Aorta (tissue), 5 donors: ENCODE data around the gene NR1I3. TPM values are rescaled to one million over a fixed set of nuclear protein-coding genes. Genes with fewer than 3 reads are reported as not detected.
A peak's percentile ranks its signal among the peaks of the same experiment; 100 is the strongest.

Experiments
- ATAC-seq: fragments of 200-7000 bp; cut with Tn5 transposase; one replicate; pipeline ENCODE4 v1.9.1; 2022; ENCODE audit warnings: moderate library complexity; ENCODE audit not compliant: low FRiP score
- DNase-seq, 2 donors: peaks; one replicate each; pipeline ENCODE4 v3.0.0-alpha.2; 2020
- H3K27ac ChIP-seq, 2 donors: one replicate each; pipeline ENCODE4 v1.5.1; 2013; ENCODE audit warnings: low read length in 2 of 2, mild to moderate bottlenecking in 2 of 2, moderate library complexity in 2 of 2, control low read depth in 1 of 2, inconsistent platforms in 1 of 2, low read depth in 1 of 2
- H3K27me3 ChIP-seq, 2 donors: one replicate each; pipeline ENCODE4 v1.6.1; 2013; ENCODE audit warnings: control low read depth in 1 of 2, low read length in 1 of 2, mild to moderate bottlenecking in 1 of 2, moderate library complexity in 1 of 2; ENCODE audit not compliant: insufficient read depth in 2 of 2, control insufficient read depth in 1 of 2
- H3K36me3 ChIP-seq, 2 donors: one replicate each; pipeline ENCODE4 v1.6.1; 2013; ENCODE audit warnings: control low read depth in 1 of 2, low read length in 1 of 2, mild to moderate bottlenecking in 1 of 2; ENCODE audit not compliant: insufficient read depth in 2 of 2, control insufficient read depth in 1 of 2
- H3K4me1 ChIP-seq, 2 donors: one replicate each; pipeline ENCODE4 v1.6.1; 2013; ENCODE audit warnings: low read length in 2 of 2, control low read depth in 1 of 2, mild to moderate bottlenecking in 1 of 2, moderate library complexity in 1 of 2; ENCODE audit not compliant: insufficient read depth in 2 of 2, control insufficient read depth in 1 of 2
- H3K4me3 ChIP-seq, 2 donors: one replicate each; pipeline ENCODE4 v1.5.1; 2013; ENCODE audit warnings: low read length in 2 of 2, control low read depth in 1 of 2, mild to moderate bottlenecking in 1 of 2
- H3K9me3 ChIP-seq: one replicate; pipeline ENCODE4 v1.6.1; 2013; ENCODE audit warnings: mild to moderate bottlenecking, low read length; ENCODE audit not compliant: control insufficient read depth
- WGBS, 2 donors: extraction: QIAGEN DNeasy Blood & Tissue Kit; methylation state at CpG; one replicate each; pipeline ENCODE4 v1.1.7; 2013; 5-methylcytosine and 5-hydroxymethylcytosine counted together
- intact Hi-C, 2 donors: fragments of 100-400 bp; cut with DNase I; formaldehyde crosslinking; loops; one replicate each; pipeline versions ENCODE4 v1.14.2 to v1.15.0; 2022
- polyA plus RNA-seq, 2 donors: library from polyadenylated mRNA; stranded (reverse); fragments of 200-250 nt; gene quantifications; one replicate each; pipeline ENCODE4 v1.2.3, GENCODE V29; 2013
- total RNA-seq, 2 donors: library from RNA; stranded (reverse); fragmentation: NEBNext Ultra II Directional; extraction: Animal tissue kit (Norgen Biotek cat#: 25700); gene quantifications; one replicate each; pipeline ENCODE4 v1.2.1, GENCODE V29; 2021
- donor health status: healthy with polysubstance abuse.
- donor health status: Bipolar disorder and iron deficiency.
- donor health status: DM: no; HTN: no; CAD: no.
- donor health status: DM: no; HTN: no; CAD: no.
- donor health status: DM: yes; HTN: yes; CAD: no.

NR1I3 gene
- total and polyA plus RNA-seq, 4 donors: not detected

GRCh38 chr1:161233102-161233501 is 4.9 kb downstream of the NR1I3 start:
- peaks cover 0 to 2% of the 10 kb centered on the region in 2 donors for H3K36me3 ChIP-seq
- H3K4me1 ChIP-seq: no peaks in the 10 kb centered on the region
- DNase-seq (no peak), ATAC-seq (no peak)
- no peak overlapping the region for H3K27ac ChIP-seq
- H3K9me3 ChIP-seq: no peaks in the 10 kb centered on the region
- no peaks in the 10 kb centered on the region for H3K27me3 ChIP-seq
- H3K4me3 ChIP-seq: no peak overlapping the region
- intact Hi-C loops: no loop called here
- WGBS, 2 donors: 79% methylated on average over 9 of the region's 9 CpGs

GRCh38 chr1:161230762-161231161 is 7.2 kb downstream of the NR1I3 start:
- Histone ChIP-seq H3K9me3 (no peaks in the 10 kb centered on the region), H3K4me1 (no peaks in the 10 kb centered on the region), H3K27me3 (no peaks in the 10 kb centered on the region), H3K27ac (no peak overlapping the region), H3K36me3 (peaks cover 0 to 2% of the 10 kb centered on the region in 2 donors), H3K4me3 (no peak overlapping the region)
- intact Hi-C loops: no loop called here
- DNase-seq (no peak), ATAC-seq (no peak)
- 93 to 97% methylated on average over 7 of the region's 7 CpGs for WGBS, 2 donors

GRCh38 chr1:161229896-161230295 is 8.1 kb downstream of the NR1I3 start:
- intact Hi-C loops: loop anchor here (5.0 kb wide), 2 partner anchors 82 to 137 kb away; partner anchors contain the start of genes CFAP126 (in 2 of the 2) and SDHC (in 1 of the 2)
- DNase-seq: no peak
- WGBS, 2 donors: 54 to 56% methylated on average over 3 of the region's 3 CpGs

GRCh38 chr1:161228032-161228431 is 10.0 kb downstream of the NR1I3 start:
- no peaks in the 10 kb centered on the region for H3K27me3 ChIP-seq
- no peaks in the 10 kb centered on the region for H3K4me1 ChIP-seq
- ATAC-seq (no peak), DNase-seq (peak in 1 of 2 donors; percentile 49)
- H3K36me3 ChIP-seq: peaks cover 0 to 2% of the 10 kb centered on the region in 2 donors
- H3K4me3 ChIP-seq: no peak overlapping the region
- WGBS, 2 donors: 94 to 98% methylated on average over 7 of the region's 7 CpGs
- intact Hi-C loops: loop anchor here (5.0 kb wide), 2 partner anchors 84 to 139 kb away; partner anchors contain the start of genes CFAP126 (in 2 of the 2) and SDHC (in 1 of the 2)
- H3K27ac ChIP-seq: no peak overlapping the region
- H3K9me3 ChIP-seq: no peaks in the 10 kb centered on the region

More at GRCh38 chr1:161229896-161230295, 8.1 kb downstream of the NR1I3 start:
- no peak for ATAC-seq
- Histone ChIP-seq H3K27ac (no peak overlapping the region), H3K4me1 (no peaks in the 10 kb centered on the region), H3K9me3 (no peaks in the 10 kb centered on the region), H3K36me3 (peaks cover 0 to 2% of the 10 kb centered on the region in 2 donors), H3K27me3 (no peaks in the 10 kb centered on the region), H3K4me3 (no peak overlapping the region)

- intact Hi-C loops: loop anchor here (2.0 to 5.0 kb wide), 4 partner anchors 85 to 155 kb away; partner anchors contain the start of genes CFAP126 (in 2 of the 2) and SDHC (in 2 of the 2)
- peak; percentile 89 to 95 for DNase-seq
- WGBS, 2 donors: 50 to 53% methylated on average over 11 of the region's 11 CpGs
Observed at GRCh38 chr1:161227196-161227871, 10.7 kb downstream of the NR1I3 start.

GRCh38 chr1:161226759-161227158 is 11.2 kb downstream of the NR1I3 start:
- Histone ChIP-seq H3K4me3 (peak overlapping the region in 1 of 2 donors; percentile 47), H3K27ac (no peak overlapping the region), H3K36me3 (peaks cover 0 to 2% of the 10 kb centered on the region in 2 donors), H3K4me1 (no peaks in the 10 kb centered on the region), H3K27me3 (no peaks in the 10 kb centered on the region), H3K9me3 (no peaks in the 10 kb centered on the region)
- intact Hi-C loops: loop anchor here (2.0 to 5.0 kb wide), 4 partner anchors 86 to 156 kb away; partner anchors contain the start of genes CFAP126 (in 2 of the 2) and SDHC (in 2 of the 2)
- ATAC-seq: no peak
- WGBS, 2 donors: 57 to 63% methylated on average over 3 of the region's 3 CpGs
- DNase-seq: peak in 1 of 2 donors; percentile 19

More at GRCh38 chr1:161227196-161227871, 10.7 kb downstream of the NR1I3 start:
- Histone ChIP-seq H3K4me3 (no peak overlapping the region), H3K36me3 (peaks cover 0 to 2% of the 10 kb centered on the region in 2 donors), H3K9me3 (no peaks in the 10 kb centered on the region), H3K4me1 (no peaks in the 10 kb centered on the region), H3K27me3 (no peaks in the 10 kb centered on the region), H3K27ac (no peak overlapping the region)
- peak; percentile 77 for ATAC-seq

GRCh38 chr1:161226320-161226711 is 11.7 kb downstream of the NR1I3 start:
- H3K4me1 ChIP-seq: no peaks in the 10 kb centered on the region
- intact Hi-C loops: loop anchor here (2.0 to 5.0 kb wide), 4 partner anchors 86 to 156 kb away; partner anchors contain the start of genes CFAP126 (in 2 of the 2) and SDHC (in 2 of the 2)
- no peak overlapping the region for H3K27ac ChIP-seq
- H3K36me3 ChIP-seq: peaks cover 0 to 2% of the 10 kb centered on the region in 2 donors
- no peaks in the 10 kb centered on the region for H3K27me3 ChIP-seq
- no peak for ATAC-seq
- H3K4me3 ChIP-seq: peak overlapping the region; percentile 47 to 85
- DNase-seq: no peak
- WGBS, 2 donors: 13 to 23% methylated on average over 15 of the region's 15 CpGs
- H3K9me3 ChIP-seq: no peaks in the 10 kb centered on the region

- H3K9me3 ChIP-seq: no peaks in the 10 kb centered on the region
- H3K4me1 ChIP-seq: no peaks in the 10 kb centered on the region
- ATAC-seq: peak; percentile 95
- intact Hi-C loops: loop anchor here (2.0 to 5.0 kb wide), 4 partner anchors 87 to 157 kb away; partner anchors contain the start of genes CFAP126 (in 2 of the 2) and SDHC (in 2 of the 2)
- 13% methylated on average over 16 of the region's 16 CpGs for WGBS, 2 donors
- peak; percentile 91 to 95 for DNase-seq
- H3K4me3 ChIP-seq: peak within 1 kb of the TSS; percentile 47 to 85
- H3K27me3 ChIP-seq: no peaks in the 10 kb centered on the region
- no peak within 1 kb of the TSS for H3K27ac ChIP-seq
- peaks cover 0 to 2% of the 10 kb centered on the region in 2 donors for H3K36me3 ChIP-seq
Observed at GRCh38 chr1:161225534-161226319, 12.3 kb downstream of the NR1I3 start, which contains the start of gene TOMM40L. Gene TOMM40L, plus strand, starts transcription at chr1:161226060. Its CDS starts 430 bp downstream, at chr1:161226490.
